Prostate gland (tissue), 2 donors: ENCODE results near the gene RRAS.

Source experiments
- CTCF ChIP-seq, 4 experiments: fragments of 200-600 bp in 2 of 4; fragments of 450-650 bp in 2 of 4; sonication (generic) in 2 of 4; IDR thresholded peaks; 1 replicate in 3 of 4; 2 replicates in 1 of 4; pipeline ENCODE4 v1.5.1; 2016 to 2019; ENCODE audit warnings: antibody characterized with exemption in 4 of 4, mild to moderate bottlenecking in 2 of 4, moderate library complexity in 2 of 4
- POLR2A ChIP-seq: fragments of 450-650 bp; IDR thresholded peaks from one replicate; pipeline ENCODE4 v1.6.1; 2016; ENCODE audit warnings: antibody characterized with exemption, mild to moderate bottlenecking
- POLR2AphosphoS5 ChIP-seq: sonication (generic); formaldehyde crosslinking; IDR thresholded peaks from one replicate; pipeline ENCODE4 v1.6.1; 2017; ENCODE audit warnings: antibody characterized with exemption

- TF ChIP-seq CTCF (IDR thresholded peaks at IDR 0.05) (no peak), POLR2A (peak; percentile 91), POLR2AphosphoS5 (no peak)
Measured at GRCh38 chr19:49677231-49677900, 37.4 kb upstream of the RRAS start, which contains the start of gene PRMT1.
